Breast epithelium (tissue), 4 donors: ENCODE data around the gene KCNIP1. TPM values are rescaled to one million over a fixed set of nuclear protein-coding genes. Genes with fewer than 3 reads are reported as not detected.

ENCODE experiments used
- DNase-seq, 2 donors: peaks; one replicate each; pipeline ENCODE4 v3.0.0-alpha.2; 2019; ENCODE audit warnings: low spot score in 2 of 2
- H3K27ac ChIP-seq, 2 donors: fragments of 200-600 bp; sonication (generic) in 1 of 2; one replicate each; pipeline ENCODE4 v1.5.1; 2016 to 2019; ENCODE audit warnings: mild to moderate bottlenecking in 1 of 2
- H3K27me3 ChIP-seq, 2 donors: fragments of 200-600 bp; sonication (generic) in 1 of 2; one replicate each; pipeline versions ENCODE4 v1.5.1 to v1.6.0; 2017 to 2019; ENCODE audit warnings: control low read depth in 1 of 2, mild to moderate bottlenecking in 1 of 2
- H3K36me3 ChIP-seq: fragments of 200-600 bp; one replicate; pipeline ENCODE4 v1.5.1; 2019
- H3K4me1 ChIP-seq, 2 donors: fragments of 200-600 bp; sonication (generic); one replicate each; pipeline ENCODE4 v1.5.1; 2016 to 2019; ENCODE audit warnings: control low read depth in 1 of 2
- H3K4me3 ChIP-seq, 3 donors: fragments of 200-600 bp; sonication (generic); 1 replicate in 2 of 3; 2 replicates in 1 of 3; pipeline ENCODE4 v1.5.1; 2016 to 2019; ENCODE audit warnings: mild to moderate bottlenecking in 3 of 3, moderate library complexity in 2 of 3
- H3K9me3 ChIP-seq, 2 donors: fragments of 200-600 bp; sonication (generic) in 1 of 2; one replicate each; pipeline ENCODE4 v1.5.1; 2016 to 2019; ENCODE audit warnings: control low read depth in 1 of 2
- POLR2A ChIP-seq: fragments of 450-650 bp; IDR thresholded peaks from one replicate; pipeline ENCODE4 v1.6.1; 2016; ENCODE audit warnings: antibody characterized with exemption, mild to moderate bottlenecking, moderate library complexity
- POLR2AphosphoS5 ChIP-seq, 3 donors: sonication (generic); formaldehyde crosslinking; IDR thresholded peaks; one replicate each; pipeline ENCODE4 v1.6.1; 2017; ENCODE audit warnings: antibody characterized with exemption in 3 of 3
- intact Hi-C: fragments of 100-400 bp; cut with DNase I; formaldehyde crosslinking; loops from one replicate; pipeline ENCODE4 v1.15.1; 2023; ENCODE audit warnings: low total_unique reads
- total RNA-seq, 3 donors: library from RNA; depleted of rRNA; stranded (reverse); fragments of >200 nt; gene quantifications; one replicate each; pipeline ENCODE4 v1.1.0, GENCODE V29; 2016
- TF ChIP-seq, protein P1 (sequence below), 3 donors: fragments of 450-650 bp; IDR thresholded peaks; one replicate each; pipeline ENCODE4 v1.5.1; 2016 to 2017; ENCODE audit warnings: antibody characterized with exemption in 3 of 3, mild to moderate bottlenecking in 3 of 3, moderate library complexity in 3 of 3

KCNIP1 gene
- total RNA-seq, 3 donors from 2014 or later, result 1.0 to 1.6 TPM; not detected in 1

- TF ChIP-seq POLR2A, result no peak
- TF ChIP-seq, protein P1, sequence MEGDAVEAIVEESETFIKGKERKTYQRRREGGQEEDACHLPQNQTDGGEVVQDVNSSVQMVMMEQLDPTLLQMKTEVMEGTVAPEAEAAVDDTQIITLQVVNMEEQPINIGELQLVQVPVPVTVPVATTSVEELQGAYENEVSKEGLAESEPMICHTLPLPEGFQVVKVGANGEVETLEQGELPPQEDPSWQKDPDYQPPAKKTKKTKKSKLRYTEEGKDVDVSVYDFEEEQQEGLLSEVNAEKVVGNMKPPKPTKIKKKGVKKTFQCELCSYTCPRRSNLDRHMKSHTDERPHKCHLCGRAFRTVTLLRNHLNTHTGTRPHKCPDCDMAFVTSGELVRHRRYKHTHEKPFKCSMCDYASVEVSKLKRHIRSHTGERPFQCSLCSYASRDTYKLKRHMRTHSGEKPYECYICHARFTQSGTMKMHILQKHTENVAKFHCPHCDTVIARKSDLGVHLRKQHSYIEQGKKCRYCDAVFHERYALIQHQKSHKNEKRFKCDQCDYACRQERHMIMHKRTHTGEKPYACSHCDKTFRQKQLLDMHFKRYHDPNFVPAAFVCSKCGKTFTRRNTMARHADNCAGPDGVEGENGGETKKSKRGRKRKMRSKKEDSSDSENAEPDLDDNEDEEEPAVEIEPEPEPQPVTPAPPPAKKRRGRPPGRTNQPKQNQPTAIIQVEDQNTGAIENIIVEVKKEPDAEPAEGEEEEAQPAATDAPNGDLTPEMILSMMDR (IDR thresholded peaks at IDR 0.05), result no peak
- TF ChIP-seq POLR2AphosphoS5 (IDR thresholded peaks at IDR 0.05), result no peak
- Histone ChIP-seq H3K9me3 (no peaks in the 10 kb centered on the region), H3K4me1 (no peaks in the 10 kb centered on the region), H3K4me3 (no peak overlapping the region), H3K36me3 (no peaks in the 10 kb centered on the region), H3K27me3 (peaks cover 0 to 26% of the 10 kb centered on the region in 2 donors), H3K27ac (no peak overlapping the region)
- intact Hi-C loops, result no loop called here
- no peak for DNase-seq
Measured at GRCh38 chr5:170565072-170565471, 61.3 kb downstream of the KCNIP1 start.

DNA sequence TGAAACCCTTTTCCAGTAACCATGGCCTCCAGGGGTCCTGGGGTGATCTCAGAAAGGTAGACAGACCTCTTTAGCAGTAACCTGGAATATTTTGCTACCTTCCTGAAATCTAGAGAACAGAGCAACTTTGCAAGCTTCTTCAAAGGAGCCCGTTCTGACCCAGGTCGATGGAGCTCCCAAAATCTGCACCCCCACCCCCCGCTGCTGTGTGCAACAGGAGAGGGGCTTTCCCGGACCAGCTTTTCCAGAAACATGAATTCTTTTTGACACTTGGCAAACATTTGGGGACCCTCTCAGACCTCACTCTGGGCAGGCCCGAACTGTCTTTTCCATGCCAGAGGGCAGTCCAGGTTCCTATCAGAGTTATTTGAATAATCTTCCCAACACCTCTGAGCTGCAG, 65.3 kb downstream of the KCNIP1 start:
- no peak overlapping the region for H3K27ac ChIP-seq
- no peak overlapping the region for H3K4me3 ChIP-seq
- intact Hi-C loops, result no loop called here
- TF ChIP-seq, protein P1 (IDR thresholded peaks at IDR 0.05), result no peak
- no peak for TF ChIP-seq POLR2A
- TF ChIP-seq POLR2AphosphoS5 (IDR thresholded peaks at IDR 0.05), result no peak
- DNase-seq, result no peak
- no peaks in the 10 kb centered on the region for H3K9me3 ChIP-seq
- H3K4me1 ChIP-seq, result no peaks in the 10 kb centered on the region
- peaks cover 0 to 17% of the 10 kb centered on the region in 2 donors for H3K27me3 ChIP-seq
- no peaks in the 10 kb centered on the region for H3K36me3 ChIP-seq

DNA sequence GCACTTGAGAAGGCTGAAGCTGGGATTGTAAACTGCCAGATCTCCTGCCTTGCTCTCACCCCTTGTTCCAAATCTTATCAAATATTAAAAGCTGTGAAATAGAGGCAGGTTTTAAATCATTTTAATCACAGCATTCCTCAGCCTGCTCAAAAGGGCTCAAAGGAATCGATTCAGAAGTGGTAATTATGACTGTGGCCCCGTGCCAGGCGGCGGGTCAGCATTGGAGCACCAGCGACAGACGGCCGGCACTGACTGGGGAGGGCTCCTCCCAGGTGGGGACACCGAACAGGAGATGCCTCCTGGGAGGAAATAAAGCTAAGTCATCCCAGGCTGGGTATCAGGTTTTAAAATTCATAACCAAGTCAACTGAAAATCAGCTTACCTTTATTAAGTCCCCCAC, 66.7 kb downstream of the KCNIP1 start:
- Histone ChIP-seq H3K4me3 (no peak overlapping the region), H3K27me3 (peaks cover 0 to 17% of the 10 kb centered on the region in 2 donors), H3K4me1 (no peaks in the 10 kb centered on the region), H3K27ac (no peak overlapping the region), H3K9me3 (peaks cover 0 to under 1% of the 10 kb centered on the region in 2 donors), H3K36me3 (no peaks in the 10 kb centered on the region)
- DNase-seq, result no peak
- no peak for TF ChIP-seq POLR2AphosphoS5 (IDR thresholded peaks at IDR 0.05)
- TF ChIP-seq, protein P1 (IDR thresholded peaks at IDR 0.05), result no peak
- intact Hi-C loops, result no loop called here

DNA sequence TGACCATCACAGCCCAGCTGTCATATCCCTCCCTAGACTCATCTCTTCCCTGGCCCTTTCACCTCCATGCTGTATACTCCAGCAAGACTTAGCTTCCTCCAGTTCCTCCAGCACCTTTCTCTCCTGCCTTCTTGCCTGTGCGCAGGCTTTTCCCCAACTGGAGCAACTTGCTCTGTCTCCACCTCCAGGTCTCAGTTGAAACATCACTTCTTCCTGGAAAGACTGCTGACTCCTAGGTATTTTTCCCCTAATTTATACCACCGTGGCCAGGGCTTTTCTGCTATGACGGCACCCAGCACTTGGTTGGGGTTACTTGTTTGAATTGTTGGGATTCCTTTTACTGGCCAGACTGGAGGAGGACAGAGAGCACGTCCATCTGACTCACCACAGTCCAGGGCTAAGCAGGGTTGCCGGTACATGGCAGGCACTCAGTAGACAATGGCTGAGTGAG, 67.5 kb downstream of the KCNIP1 start:
- H3K27me3 ChIP-seq, result peaks cover 0 to 17% of the 10 kb centered on the region in 2 donors
- no peak for DNase-seq
- intact Hi-C loops, result no loop called here

More for the DNA sequence above, 67.5 kb downstream of the KCNIP1 start:
- H3K9me3 ChIP-seq, result peaks cover 0 to 4% of the 10 kb centered on the region in 2 donors
- no peak overlapping the region for H3K27ac ChIP-seq
- no peak overlapping the region for H3K4me3 ChIP-seq
- no peaks in the 10 kb centered on the region for H3K4me1 ChIP-seq
- TF ChIP-seq POLR2AphosphoS5 (IDR thresholded peaks at IDR 0.05) (no peak), POLR2A (no peak)
- TF ChIP-seq, protein P1 (IDR thresholded peaks at IDR 0.05), result no peak
- H3K36me3 ChIP-seq, result no peaks in the 10 kb centered on the region
